Liver (tissue), 2 donors: ENCODE data around the gene MEF2A.

Experiments used
- JUND ChIP-seq, 2 donors: IDR thresholded peaks; 2 replicates each; pipeline ENCODE4 v1.6.1; 2016; ENCODE audit warnings: antibody characterized with exemption in 2 of 2
- TF ChIP-seq, protein P1 (sequence below): IDR thresholded peaks from 2 replicates; pipeline ENCODE4 v1.6.1; 2016; ENCODE audit warnings: antibody characterized with exemption, mild to moderate bottlenecking
- donor health status: healthy.

DNA sequence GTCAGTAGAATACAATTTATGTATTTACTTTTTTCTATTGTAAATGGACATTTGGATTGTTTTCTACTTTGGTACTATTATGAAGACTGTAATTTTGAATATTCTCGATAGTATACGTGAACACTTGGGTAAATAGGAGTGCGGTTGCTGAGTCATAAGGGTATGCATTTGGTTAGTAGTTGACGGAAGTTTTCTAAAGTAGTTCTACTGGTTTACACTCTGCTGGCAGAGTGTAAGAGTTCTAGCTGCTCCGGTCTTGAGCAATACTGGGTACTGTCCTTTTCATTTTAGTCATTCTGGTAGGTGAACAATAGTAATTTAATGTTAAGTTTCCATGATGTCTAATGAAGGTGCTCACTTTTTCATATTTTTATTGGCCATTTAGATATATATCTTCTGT is 70.0 kb downstream of the MEF2A start:
- no peak for TF ChIP-seq JUND (IDR thresholded peaks at IDR 0.05)
- TF ChIP-seq, protein P1, sequence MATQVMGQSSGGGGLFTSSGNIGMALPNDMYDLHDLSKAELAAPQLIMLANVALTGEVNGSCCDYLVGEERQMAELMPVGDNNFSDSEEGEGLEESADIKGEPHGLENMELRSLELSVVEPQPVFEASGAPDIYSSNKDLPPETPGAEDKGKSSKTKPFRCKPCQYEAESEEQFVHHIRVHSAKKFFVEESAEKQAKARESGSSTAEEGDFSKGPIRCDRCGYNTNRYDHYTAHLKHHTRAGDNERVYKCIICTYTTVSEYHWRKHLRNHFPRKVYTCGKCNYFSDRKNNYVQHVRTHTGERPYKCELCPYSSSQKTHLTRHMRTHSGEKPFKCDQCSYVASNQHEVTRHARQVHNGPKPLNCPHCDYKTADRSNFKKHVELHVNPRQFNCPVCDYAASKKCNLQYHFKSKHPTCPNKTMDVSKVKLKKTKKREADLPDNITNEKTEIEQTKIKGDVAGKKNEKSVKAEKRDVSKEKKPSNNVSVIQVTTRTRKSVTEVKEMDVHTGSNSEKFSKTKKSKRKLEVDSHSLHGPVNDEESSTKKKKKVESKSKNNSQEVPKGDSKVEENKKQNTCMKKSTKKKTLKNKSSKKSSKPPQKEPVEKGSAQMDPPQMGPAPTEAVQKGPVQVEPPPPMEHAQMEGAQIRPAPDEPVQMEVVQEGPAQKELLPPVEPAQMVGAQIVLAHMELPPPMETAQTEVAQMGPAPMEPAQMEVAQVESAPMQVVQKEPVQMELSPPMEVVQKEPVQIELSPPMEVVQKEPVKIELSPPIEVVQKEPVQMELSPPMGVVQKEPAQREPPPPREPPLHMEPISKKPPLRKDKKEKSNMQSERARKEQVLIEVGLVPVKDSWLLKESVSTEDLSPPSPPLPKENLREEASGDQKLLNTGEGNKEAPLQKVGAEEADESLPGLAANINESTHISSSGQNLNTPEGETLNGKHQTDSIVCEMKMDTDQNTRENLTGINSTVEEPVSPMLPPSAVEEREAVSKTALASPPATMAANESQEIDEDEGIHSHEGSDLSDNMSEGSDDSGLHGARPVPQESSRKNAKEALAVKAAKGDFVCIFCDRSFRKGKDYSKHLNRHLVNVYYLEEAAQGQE, result no peak
